HG02885 (cell line): ENCODE data around the gene GPR15LG.
A peak's percentile ranks its signal among the peaks of the same experiment; 100 is the strongest.
"Not testable (repeated sequence)": the region's sequence is repeated elsewhere in the genome, so short reads cannot be mapped to it uniquely, and the experiment has no call there.

Experiments
- ATAC-seq: cut with Tn5 transposase; IDR thresholded peaks from one replicate; pipeline ENCODE4 v1.9.1; 2021; ENCODE audit warnings: mild to moderate bottlenecking; ENCODE audit not compliant: unreplicated experiment, poor library complexity

The GPR15LG gene

DNA sequence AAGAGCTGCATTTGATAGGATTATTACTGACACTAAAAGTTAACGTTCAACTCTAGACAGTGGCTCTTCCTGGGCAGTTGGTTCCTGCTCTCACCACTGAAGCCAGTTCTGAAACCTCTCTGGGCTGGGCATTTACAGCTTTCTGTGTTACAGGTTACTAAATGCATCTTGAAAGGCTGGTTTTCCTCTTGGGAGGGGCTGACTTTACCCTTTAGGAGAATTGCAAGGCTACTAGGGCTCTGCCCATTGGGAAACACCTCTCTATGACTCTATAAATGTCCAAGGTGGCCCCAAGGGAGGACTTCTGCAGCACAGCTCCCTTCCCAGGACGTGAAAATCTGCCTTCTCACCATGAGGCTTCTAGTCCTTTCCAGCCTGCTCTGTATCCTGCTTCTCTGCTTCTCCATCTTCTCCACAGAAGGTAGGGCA, at the start of gene GPR15LG:
GPR15LG (plus strand) TSS at position 301 of the 429 bp plus-strand sequence; CDS start at position 352, 51 bp downstream.
- ATAC-seq = no peak

DNA sequence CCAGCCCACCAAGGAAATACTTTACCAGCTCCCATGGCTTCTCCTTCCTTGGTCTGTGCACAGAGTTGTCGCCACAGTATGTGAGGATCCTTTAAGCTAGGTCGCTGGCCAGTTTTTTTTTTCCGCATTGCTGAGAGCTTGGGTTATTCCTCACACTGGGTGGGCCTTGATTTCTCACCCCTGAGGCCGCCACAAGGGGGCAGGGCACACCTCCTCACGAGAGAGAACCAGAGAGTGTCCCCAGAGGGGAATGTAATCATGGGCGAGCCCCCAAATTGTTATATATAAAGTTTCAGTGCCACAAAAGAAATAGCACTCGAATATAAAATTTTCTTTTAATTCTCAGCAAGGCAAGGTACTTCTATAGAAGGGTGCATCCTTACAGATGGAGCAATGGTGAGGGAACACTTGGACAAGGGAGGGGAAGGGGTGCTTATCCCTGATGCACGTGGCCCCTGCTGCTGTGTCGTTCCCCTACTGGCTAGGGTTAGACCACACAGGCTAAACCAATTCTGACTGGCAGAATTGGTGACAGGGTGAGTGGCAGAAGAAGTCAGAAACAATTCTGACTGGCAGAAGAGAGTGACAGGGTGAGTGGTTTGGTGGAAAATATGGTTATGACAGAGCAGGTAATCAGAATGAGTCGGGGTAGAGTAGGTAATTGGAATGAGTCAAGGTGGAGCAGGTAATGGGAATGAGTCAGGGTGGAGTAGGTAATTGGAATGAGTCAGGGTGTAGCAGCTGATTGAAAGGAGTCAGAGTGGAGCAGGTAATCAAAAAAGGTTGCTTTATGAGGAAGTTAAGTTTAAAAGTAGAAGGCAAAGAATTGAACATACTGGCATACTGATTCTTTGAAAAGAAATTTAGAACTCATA, 47.5 kb upstream of the GPR15LG start:
- ATAC-seq = not testable (repeated sequence)

DNA sequence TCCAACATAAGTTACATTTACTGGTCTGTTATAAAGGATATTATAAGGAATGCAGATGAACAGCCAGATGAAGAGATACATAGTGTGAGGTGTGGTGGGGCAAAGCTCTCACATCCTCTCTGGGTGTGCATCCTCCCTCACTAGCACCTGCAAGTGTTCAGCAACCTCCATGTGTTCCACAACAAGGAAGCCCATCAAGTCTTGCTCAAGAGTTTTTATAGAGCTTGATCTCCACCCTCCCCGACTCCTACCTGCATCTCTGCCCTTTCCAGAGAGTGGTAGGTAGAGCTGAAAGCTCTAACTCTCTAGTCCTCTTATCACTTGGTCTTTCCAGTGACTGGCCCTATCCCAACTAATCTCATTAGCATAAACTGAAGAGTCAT, 46.8 kb upstream of the GPR15LG start:
- no peak for ATAC-seq

DNA sequence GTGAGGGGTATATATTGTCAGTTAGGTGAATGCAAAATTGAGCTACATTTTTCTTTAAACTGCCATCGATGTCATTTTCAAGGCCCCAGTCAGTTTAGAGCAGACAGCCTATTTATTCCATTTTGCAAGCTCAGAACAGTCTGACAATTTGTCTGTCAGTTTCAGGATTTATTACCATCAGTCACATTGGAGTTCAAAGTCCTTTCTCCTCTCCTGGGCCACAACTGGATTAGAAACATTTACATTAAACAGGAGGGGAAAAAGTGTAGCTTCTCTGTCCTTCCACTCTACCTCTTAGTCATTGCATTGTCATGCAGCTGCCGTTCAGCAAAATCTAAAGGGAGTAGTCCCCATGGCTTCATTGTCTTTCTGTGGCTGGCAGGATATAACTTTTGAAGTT, 37.8 kb upstream of the GPR15LG start:
- no peak for ATAC-seq

DNA sequence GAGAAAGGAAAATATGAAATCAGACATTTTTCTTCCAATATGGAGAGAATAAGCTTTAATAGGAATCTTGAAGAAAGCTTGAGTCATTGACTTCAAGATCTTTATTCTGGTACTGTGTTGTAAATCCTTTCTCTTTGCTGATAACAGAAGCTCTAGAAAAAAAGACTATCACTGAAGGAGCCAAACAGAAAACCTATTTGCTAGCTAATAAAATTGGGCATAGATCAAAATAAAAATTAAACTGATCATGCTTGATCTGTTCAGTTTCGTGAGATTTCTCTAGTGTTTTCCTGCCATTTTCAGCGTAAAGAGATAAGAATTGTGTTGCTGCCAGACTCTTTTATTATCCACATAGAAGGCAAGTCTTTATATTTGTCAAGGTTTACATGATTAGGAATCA, 35.8 kb upstream of the GPR15LG start:
- no peak for ATAC-seq

DNA sequence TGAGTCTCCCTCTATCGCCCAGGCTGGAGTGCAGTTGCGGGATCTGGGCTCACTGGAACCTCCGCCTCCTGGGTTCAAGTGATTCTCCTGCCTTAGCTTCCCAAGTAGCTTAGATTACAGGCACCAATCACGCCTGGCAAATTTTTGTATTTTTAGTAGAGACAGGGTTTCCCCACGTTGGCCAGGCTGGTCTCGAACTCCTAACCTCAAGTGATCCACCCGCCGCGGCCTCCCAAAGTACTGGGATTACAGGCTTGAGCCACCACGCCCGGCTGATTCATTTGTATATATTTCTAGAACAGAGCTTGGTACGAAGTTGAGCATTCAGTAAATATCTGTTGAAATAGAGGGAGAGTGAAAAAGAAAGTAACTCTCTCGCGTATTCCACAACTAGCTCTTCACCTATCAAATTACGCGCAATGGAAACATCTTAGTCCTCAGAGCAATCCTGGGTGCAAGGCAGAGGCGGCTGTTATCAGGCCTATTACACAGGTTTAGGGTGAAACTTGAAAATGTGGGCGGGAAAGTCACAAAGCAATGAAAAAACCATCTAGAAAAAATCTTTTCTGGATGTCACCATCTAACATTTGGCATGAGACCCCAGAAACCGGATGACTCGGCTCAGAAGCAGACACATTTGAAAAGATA, 35.0 kb upstream of the GPR15LG start:
- no peak for ATAC-seq

DNA sequence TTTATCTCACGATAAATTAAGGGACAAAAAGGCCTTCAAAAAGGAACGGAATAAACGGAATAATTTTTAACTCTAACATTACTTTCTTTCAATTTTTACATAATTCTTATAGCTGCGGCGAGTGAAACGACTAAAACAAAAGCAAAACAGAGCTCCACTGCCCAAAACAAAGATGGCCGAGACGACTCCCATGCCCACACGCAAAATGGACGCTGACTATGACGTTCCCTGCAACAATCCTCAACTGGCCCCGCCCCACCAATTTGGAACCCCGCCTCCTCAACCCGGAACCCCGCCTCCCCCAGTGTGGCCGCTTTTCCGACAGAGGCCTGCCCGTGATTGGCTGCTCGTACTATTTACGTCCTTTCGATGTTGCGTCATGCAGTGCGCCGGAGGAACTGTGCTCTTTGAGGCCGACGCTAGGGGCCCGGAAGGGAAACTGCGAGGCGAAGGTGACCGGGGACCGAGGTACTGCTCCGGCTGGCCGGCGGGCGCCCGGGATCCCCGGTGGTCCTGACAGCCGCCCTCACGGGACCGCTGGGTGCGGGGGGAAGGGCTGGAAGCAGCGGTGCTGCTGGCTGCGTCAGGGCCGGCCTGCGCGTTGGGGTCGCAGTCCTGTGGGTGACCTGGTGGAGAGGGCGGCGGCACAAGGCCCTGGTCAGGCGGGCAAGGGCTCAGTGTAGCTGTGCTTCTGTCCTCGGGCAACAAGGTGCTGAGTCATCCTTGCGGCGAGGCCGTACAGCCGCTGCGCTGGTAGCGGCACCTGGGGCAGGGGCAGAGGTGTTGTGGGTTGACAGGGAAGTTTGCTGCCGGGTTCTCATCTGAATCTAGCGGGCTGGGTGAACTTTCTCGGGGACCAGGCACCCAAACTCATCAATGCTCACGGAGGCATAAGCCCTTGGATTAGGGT, 34.2 kb upstream of the GPR15LG start, which contains the start of gene GHITM:
GHITM (plus strand) TSS at position 384 of the 910 bp plus-strand sequence. CDS start 1,992 bp downstream, outside the sequence.
- ATAC-seq = peak; percentile 99

DNA sequence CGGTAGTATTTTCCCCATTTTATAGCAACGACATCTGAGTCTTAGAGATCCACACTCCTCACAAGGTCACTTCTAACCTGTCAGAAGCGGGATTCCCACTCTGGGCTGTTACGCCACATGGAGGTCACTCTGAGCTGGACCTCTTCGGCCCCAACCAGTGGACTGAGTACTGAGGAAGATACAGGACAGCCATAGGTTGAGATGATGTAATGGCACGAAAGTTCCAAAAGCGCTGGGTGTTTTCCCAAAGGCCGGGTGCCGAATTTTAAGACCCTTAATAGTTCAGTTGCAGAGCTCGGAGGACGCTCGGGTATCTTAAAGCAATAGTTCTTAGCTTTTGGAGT, 33.6 kb upstream of the GPR15LG start:
- ATAC-seq = no peak

DNA sequence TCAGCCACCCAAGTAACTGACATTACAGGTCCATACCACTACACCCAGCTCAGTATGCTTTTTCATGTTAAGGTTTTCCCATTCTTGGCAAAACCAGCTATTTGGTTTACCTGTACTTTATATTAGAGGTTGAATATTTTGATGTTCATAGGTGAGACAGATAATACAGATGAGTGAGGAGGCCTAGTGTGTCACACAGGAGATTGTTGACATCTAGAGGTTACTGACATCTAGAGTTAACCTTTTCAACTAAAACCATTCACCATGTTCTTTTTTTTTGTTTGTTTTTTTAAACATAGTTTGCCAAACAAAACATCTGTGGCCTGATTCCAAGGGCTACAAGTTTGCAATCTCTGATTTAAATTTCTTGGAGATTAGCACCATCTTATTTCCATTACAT, 26.3 kb upstream of the GPR15LG start:
- ATAC-seq = no peak

DNA sequence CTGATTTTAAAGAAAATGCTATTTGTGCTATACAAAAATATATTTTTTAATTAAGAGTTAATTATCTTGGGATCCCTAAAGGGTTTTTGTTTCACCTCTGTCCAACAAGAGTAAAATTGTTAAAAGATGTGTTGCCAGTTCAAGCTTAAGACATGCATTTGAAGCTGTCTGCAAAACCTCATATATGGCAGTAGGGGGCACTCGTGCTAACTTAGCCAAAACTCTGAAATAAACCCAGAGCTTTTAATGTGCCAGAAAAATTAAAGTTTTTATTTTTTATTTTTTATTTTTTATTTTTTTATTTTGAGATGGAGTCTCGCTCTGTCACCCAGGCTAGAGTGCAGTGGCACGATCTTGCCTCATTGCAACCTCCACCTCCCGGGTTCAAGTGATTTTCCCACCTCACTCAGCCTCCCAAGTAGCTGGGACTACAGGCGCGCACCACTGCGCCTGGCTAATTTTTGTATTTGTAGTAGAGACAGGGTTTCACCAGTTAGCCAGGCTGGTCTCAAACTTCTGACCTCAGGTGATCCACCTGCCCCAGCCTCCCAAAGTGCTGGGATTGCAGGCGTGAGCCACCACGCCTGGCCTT, 25.5 kb upstream of the GPR15LG start:
- peak; percentile 66 for ATAC-seq

DNA sequence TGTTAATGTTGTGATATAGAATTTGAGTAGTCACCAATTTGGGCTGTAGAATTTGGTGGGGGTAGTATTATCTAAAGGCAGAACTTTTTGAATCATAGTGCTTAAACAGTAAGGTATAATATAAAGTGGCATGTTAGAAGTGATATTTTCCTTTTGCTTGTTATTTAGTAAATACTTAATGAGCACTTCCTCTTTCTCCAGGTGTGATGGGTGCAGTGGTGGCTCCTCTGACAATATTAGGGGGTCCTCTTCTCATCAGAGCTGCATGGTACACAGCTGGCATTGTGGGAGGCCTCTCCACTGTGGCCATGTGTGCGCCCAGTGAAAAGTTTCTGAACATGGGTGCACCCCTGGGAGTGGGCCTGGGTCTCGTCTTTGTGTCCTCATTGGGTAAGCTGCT, 23.7 kb upstream of the GPR15LG start:
- no peak for ATAC-seq

DNA sequence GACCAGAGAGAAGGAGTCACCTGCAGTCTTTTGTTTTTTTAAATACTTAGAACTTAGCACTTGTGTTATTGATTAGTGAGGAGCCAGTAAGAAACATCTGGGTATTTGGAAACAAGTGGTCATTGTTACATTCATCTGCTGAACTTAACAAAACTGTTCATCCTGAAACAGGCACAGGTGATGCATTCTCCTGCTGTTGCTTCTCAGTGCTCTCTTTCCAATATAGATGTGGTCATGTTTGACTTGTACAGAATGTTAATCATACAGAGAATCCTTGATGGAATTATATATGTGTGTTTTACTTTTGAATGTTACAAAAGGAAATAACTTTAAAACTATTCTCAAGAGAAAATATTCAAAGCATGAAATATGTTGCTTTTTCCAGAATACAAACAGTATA, 20.8 kb upstream of the GPR15LG start:
- no peak for ATAC-seq

DNA sequence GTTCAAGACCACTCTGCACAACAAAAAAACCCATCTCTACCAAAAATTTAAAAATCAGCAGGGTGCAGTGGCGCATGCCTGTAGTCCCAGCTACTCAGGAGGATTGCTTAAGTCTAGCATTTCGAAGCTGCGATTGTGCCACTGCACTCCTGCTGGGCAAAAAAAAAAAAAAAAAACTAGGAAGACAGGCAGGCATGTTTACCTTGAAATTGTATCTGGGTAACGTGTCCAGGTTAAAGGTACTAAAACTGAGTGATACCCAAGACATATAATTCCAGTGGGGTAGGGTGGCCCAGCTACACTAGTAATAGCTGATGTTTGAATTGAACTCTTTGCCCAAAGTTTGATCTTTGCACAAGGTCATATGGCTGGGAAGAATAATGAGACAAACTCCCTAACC, 18.1 kb upstream of the GPR15LG start:
- ATAC-seq = no peak

DNA sequence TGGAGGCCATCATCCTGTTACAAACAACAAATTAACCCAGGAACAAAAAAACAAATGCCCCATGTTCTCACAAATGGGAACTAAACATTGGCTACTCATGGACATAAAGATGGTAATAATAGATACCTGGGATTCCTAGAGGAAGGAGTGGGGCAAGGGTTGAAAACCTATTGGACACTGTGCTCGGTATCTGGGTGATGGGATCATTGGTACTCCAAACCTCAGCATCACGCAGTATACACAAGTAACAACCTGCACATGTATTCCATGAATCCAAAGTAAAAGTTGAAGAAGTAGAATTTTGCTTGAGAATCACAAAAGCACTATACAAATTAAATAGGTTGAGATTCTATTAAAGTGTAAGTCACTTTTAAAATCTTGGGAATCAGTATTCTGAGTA, 17.6 kb upstream of the GPR15LG start:
- ATAC-seq = no peak

DNA sequence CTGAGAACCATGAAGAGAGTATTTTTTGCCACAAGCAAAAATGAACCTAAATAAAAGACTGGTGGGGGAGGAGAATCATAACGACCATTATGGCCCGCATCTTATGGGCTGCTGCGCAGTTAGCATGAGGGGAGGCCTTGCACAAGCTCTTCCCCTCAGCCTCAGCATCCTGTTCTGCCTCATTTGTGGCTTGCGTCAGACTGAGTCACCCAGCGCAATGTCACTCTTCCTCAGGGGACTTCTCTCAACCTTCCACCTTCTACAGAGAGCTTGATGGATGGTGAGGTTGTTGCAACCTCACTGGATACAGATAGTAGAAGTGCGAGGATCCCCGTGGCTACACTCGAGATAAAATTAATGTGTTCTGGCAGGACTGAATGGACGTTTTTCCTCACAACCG, 16.8 kb upstream of the GPR15LG start:
- ATAC-seq = peak; percentile 52

DNA sequence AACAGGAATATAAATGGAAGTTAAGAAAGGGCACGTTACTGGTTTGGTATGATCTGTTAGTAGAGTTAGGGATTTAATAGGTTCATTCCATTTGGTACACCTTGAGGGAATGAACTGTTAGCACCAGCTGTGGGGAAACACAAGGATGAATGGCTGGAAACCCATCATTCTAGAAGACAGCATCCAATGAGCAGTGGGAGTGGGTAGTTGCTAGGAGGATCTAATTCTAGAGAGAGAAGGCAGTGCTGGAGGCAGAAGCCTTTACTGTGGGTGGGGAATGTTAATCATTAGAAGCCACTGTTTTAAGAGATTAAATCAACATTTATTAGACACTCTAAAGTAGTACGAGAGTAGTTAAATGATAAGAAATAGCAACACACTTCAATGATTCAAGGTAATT, 15.5 kb upstream of the GPR15LG start:
- ATAC-seq = no peak

DNA sequence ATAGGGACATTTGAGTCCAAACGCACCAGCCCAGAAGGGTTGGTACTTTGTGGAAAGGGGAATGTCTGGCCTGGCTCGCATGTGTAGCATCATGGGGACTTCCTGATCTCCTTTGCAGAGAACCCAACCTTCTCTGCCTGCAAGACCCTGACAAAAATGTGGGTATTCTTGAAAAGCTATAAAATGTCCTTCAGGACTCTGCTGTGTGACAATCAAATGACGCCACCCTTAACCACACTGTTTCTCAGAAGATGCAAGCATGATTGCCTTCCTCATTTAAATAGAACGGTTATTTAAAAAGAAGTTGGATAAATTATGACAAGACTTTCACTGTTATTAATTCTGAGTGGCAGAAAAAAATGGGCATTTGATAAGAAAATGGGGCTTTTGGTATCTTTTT, 15.1 kb upstream of the GPR15LG start:
- no peak for ATAC-seq

DNA sequence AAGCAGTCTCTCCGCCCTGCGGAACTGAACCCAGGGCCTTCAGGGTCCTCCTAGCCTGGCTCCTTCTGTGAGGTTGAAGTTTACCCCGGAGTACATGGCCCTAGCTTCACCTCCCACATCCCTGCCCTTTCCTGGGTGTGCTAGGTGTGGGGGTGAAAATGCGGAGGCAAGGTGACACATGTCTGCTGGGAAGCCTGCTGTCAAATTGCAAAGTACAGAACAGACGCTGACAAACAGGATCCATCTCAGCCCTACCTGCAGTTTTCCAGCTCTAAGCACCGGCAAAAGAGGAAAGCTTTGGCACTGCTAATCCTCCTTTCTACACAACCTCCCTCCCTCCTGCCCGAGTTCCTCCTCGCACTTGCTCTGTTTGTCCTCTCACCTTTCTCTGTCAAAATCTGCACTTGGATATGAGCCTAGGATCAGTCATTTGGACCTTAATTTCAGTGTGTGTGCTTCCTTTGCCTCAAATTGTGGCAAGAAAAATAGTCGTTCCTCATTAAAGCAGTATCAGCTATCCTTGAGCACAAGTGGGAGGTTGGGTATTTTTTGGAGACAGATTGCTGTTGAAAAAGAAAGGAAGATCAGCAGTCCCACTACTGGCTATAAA, 14.4 kb upstream of the GPR15LG start:
- ATAC-seq = no peak

DNA sequence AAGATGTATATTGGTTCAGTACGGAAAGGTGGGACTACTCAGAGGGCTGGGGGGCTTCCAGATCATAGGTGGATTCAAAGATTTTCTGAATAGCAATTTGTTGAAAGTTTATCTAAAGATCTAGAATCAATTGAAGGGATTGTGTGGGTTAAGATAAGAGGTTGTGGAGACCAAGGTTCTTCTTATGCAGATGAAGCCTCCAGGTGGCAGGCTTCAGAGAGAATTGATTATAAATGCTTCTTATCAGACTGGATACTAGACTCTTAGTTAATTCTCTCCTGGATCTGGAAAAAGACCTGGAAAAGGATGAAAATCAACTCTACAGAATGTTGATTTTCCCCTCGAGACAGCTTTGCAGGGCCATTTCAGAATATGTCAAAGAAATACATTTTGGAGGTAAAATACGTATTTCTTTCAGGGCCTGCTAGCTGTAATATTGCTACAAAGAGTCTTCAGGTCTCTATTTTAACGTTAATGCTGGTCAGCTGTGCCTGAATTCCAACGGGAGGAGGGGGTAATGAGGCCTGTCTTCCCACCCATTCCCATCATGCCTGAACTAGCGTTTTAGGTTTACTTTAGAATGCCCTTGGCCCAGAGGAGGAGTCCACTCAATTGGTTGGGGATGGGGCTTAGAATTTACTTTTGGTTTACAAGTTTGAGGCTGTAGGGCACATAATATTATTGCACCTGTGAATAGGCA, 12.8 kb upstream of the GPR15LG start:
- ATAC-seq = no peak
